Measurements from ENCODE around the gene FN1.

GRCh38 chr2:215347878-215348277, 88.0 kb downstream of the FN1 start:
- TF ChIP-seq CTCF (IDR thresholded peaks at IDR 0.05) (no peak), POLR2A (IDR thresholded peaks at IDR 0.05) (no peak)

All from body of pancreas (tissue), 4 donors.